DOHH2 (cell line): ENCODE results near the gene ARHGEF7.

Source experiments
- H3F3A ChIP-seq: fragments of 200-600 bp; sonication (generic), shearing (Covaris generic); 2 replicates; pipeline ENCODE4 v1.6.0; 2016; ENCODE audit warnings: antibody characterized with exemption, mild to moderate bottlenecking; ENCODE audit not compliant: control insufficient read depth, insufficient read depth
- H3K27ac ChIP-seq: fragments of 200-600 bp; sonication (generic); 2 replicates; pipeline ENCODE4 v1.5.1; 2014; ENCODE audit warnings: low read depth, mild to moderate bottlenecking, low read length, moderate library complexity
- H3K27me3 ChIP-seq: fragments of 200-600 bp; sonication (generic); 2 replicates; pipeline ENCODE4 v1.6.1; 2014; ENCODE audit warnings: mild to moderate bottlenecking, low read length, mixed read lengths; ENCODE audit not compliant: control insufficient read depth
- H3K36me3 ChIP-seq: fragments of 200-600 bp; sonication (generic); 2 replicates; pipeline ENCODE4 v1.6.1; 2014; ENCODE audit warnings: mild to moderate bottlenecking, low read length, moderate library complexity, mixed read lengths; ENCODE audit not compliant: control insufficient read depth
- H3K4me1 ChIP-seq: fragments of 200-600 bp; sonication (generic); 2 replicates; pipeline ENCODE4 v1.6.1; 2014; ENCODE audit warnings: mild to moderate bottlenecking, low read length, mixed read lengths; ENCODE audit not compliant: control insufficient read depth
- H3K4me2 ChIP-seq: fragments of 200-600 bp; sonication (generic); 2 replicates; pipeline ENCODE4 v1.6.0; 2014; ENCODE audit warnings: mild to moderate bottlenecking, low read length, moderate library complexity
- H3K4me3 ChIP-seq: fragments of 200-600 bp; sonication (generic); 2 replicates; pipeline ENCODE4 v1.5.1; 2014; ENCODE audit warnings: mild to moderate bottlenecking, low read length, mixed read lengths
- H3K79me2 ChIP-seq: fragments of 200-600 bp; sonication (generic); 2 replicates; pipeline ENCODE4 v1.6.1; 2014; ENCODE audit warnings: mild to moderate bottlenecking, low read length, mixed read lengths; ENCODE audit not compliant: control insufficient read depth
- H3K9me2 ChIP-seq: fragments of 200-600 bp; sonication (generic); replicated peaks from 2 replicates; pipeline ENCODE4 v1.6.1; 2014; ENCODE audit warnings: mild to moderate bottlenecking, low read length, mixed read lengths; ENCODE audit not compliant: control insufficient read depth
- H3K9me3 ChIP-seq: fragments of 200-600 bp; sonication (generic); 2 replicates; pipeline ENCODE4 v1.6.1; 2014; ENCODE audit warnings: antibody characterized with exemption, low read length, mixed read lengths; ENCODE audit not compliant: control insufficient read depth, insufficient read depth
- H4K20me1 ChIP-seq: fragments of 200-600 bp; sonication (generic); 2 replicates; pipeline ENCODE4 v1.6.0; 2014; ENCODE audit warnings: low read depth, mild to moderate bottlenecking, antibody characterized with exemption, low read length, moderate library complexity; ENCODE audit not compliant: control insufficient read depth, insufficient read depth
- EZH2phosphoT487 ChIP-seq: fragments of 200-600 bp; sonication (generic); IDR thresholded peaks from 2 replicates; pipeline ENCODE4 v1.6.1; 2017; ENCODE audit warnings: borderline replicate concordance, mild to moderate bottlenecking, antibody characterized with exemption, low read length, moderate library complexity, mixed read lengths
- TF ChIP-seq, protein P1 (sequence below): fragments of 200-600 bp; sonication (generic); IDR thresholded peaks from one replicate; pipeline ENCODE4 v1.5.1; 2014; ENCODE audit warnings: antibody characterized with exemption, mild to moderate bottlenecking, low read depth, low read length; ENCODE audit not compliant: poor library complexity, severe bottlenecking

The ARHGEF7 gene

DNA sequence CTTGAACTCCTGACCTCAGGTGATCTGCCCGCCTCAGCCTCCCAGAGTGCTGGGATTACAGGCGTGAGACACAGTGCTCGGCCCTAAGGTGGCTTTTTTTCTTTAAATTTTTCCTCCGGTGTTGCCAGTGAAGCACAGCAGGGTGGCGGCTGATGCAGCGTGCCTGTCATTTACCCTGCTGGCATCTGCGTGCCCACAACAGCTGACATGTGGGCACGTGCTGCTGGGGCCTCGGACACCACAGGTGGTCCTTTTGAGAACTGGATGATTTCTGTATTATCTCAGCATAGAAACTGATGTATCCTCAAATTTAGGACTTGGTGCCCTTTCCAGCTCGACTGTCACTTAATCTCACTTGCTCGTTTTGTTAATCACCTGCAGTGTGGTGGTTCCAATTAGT lies 174.1 kb downstream of the ARHGEF7 start:
- no peaks in the 10 kb centered on the region for H3F3A ChIP-seq
- peaks cover 96% of the 10 kb centered on the region for H3K36me3 ChIP-seq
- no peaks in the 10 kb centered on the region for H3K79me2 ChIP-seq
- no peaks in the 10 kb centered on the region; the same call in 1 of the 2 replicates for H4K20me1 ChIP-seq
- no peaks in the 10 kb centered on the region for H3K27me3 ChIP-seq
- H3K4me1 ChIP-seq: no peaks in the 10 kb centered on the region
- no peaks in the 10 kb centered on the region for H3K9me2 ChIP-seq
- H3K4me3 ChIP-seq: no peak overlapping the region
- H3K27ac ChIP-seq: no peak overlapping the region
- no peak overlapping the region for H3K4me2 ChIP-seq
- TF ChIP-seq, protein P1, sequence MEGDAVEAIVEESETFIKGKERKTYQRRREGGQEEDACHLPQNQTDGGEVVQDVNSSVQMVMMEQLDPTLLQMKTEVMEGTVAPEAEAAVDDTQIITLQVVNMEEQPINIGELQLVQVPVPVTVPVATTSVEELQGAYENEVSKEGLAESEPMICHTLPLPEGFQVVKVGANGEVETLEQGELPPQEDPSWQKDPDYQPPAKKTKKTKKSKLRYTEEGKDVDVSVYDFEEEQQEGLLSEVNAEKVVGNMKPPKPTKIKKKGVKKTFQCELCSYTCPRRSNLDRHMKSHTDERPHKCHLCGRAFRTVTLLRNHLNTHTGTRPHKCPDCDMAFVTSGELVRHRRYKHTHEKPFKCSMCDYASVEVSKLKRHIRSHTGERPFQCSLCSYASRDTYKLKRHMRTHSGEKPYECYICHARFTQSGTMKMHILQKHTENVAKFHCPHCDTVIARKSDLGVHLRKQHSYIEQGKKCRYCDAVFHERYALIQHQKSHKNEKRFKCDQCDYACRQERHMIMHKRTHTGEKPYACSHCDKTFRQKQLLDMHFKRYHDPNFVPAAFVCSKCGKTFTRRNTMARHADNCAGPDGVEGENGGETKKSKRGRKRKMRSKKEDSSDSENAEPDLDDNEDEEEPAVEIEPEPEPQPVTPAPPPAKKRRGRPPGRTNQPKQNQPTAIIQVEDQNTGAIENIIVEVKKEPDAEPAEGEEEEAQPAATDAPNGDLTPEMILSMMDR: no peak
- no peak for TF ChIP-seq EZH2phosphoT487
- no peaks in the 10 kb centered on the region for H3K9me3 ChIP-seq

DNA sequence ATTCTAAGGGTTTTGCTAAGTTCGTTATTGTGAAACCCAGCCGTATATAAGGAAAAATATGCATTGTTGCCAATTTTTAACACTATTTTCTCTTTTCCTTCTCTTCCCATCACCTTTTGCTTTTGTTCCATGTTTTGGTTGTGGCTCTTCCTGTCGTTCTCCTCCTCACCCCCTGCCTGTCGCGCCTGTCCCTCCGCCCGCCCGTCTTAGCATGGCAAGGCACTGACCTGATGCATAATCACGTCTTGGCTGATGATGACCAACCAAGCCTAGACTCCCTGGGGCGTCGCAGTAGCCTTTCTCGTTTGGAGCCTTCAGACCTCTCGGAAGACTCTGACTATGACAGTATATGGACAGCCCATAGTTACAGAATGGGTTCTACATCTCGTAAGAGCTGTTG lies 176.8 kb downstream of the ARHGEF7 start:
- Histone ChIP-seq H3K9me2 (no peaks in the 10 kb centered on the region), H3K79me2 (no peaks in the 10 kb centered on the region), H4K20me1 (no peaks in the 10 kb centered on the region; the same call in 1 of the 2 replicates), H3K36me3 (peaks cover 96% of the 10 kb centered on the region), H3K4me2 (no peak overlapping the region), H3K27ac (no peak overlapping the region), H3K4me3 (no peak overlapping the region), H3K27me3 (no peaks in the 10 kb centered on the region), H3K9me3 (no peaks in the 10 kb centered on the region), H3F3A (no peaks in the 10 kb centered on the region), H3K4me1 (no peaks in the 10 kb centered on the region)
- TF ChIP-seq, protein P1: no peak
- TF ChIP-seq EZH2phosphoT487: no peak

DNA sequence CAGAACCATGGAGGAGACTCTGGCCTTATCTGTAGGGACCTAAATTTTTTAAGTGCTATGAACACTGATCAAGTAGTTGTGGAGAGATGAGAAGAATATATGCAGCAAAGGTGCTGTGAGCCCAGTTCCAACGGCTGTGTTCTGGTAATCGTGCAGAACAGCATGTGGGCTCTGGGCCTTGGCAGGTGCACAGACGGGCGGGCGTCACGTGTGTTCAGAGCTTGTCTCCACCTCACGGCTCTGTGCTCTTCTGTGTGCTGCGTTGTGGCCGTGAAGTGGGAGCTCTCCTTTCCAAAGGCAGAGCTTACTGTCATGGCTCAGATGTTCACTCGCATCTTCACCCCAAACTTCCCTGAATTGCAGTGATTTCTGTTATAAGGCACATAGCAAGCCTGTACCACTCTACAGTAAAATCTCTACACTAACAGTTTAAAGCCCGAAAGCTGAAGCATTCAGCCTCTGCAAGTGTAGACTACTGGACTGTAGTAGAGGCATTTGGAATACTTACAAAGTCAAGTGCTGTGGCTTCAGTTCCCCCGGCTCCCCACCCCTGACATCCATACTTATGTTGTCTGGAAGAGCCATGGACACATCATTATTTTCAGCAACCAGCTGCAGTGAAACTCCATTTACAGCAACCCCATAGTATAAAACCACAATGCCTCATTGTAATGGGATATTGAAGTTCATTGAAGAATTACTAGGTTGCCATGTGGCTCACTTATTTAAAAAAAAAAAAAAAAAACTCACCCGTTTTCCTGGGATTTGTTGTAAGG lies 177.8 kb downstream of the ARHGEF7 start:
- TF ChIP-seq, protein P1: no peak
- no peak for TF ChIP-seq EZH2phosphoT487
- H3K27ac ChIP-seq: no peak overlapping the region
- no peaks in the 10 kb centered on the region for H3K79me2 ChIP-seq
- no peak overlapping the region for H3K4me3 ChIP-seq
- no peaks in the 10 kb centered on the region for H3K9me3 ChIP-seq
- H3K9me2 ChIP-seq: no peaks in the 10 kb centered on the region
- no peak overlapping the region for H3K4me2 ChIP-seq
- H3K4me1 ChIP-seq: no peaks in the 10 kb centered on the region
- no peaks in the 10 kb centered on the region for H4K20me1 ChIP-seq
- no peaks in the 10 kb centered on the region for H3F3A ChIP-seq
- H3K27me3 ChIP-seq: no peaks in the 10 kb centered on the region
- H3K36me3 ChIP-seq: peaks cover 96% of the 10 kb centered on the region
